Activated T-helper 1 cell treated with anti-CD3 and anti-CD28 coated beads, Interleukin-12 subunit alpha, Interleukin-12 subunit beta, Interleukin-2, Interleukin-4 antibody, amounts not matched to agents 30 ng/mL and 10 ng/mL and 1 ng/mL, durations not matched to agents 14 hours and 24 hours and 36 hours (primary cell): ENCODE results near the gene ZFP2. TPM values are rescaled to one million over a fixed set of nuclear protein-coding genes. Genes with fewer than 3 reads are reported as not detected.

Source experiments
- DNase-seq: peaks from one replicate; pipeline ENCODE4 v3.0.0; 2021; ENCODE audit warnings: low spot score
- H3K27ac Mint-ChIP-seq: one replicate; pipeline ENCODE4 v1.8.0; 2021; ENCODE audit warnings: mild to moderate bottlenecking, mixed read lengths
- H3K27me3 Mint-ChIP-seq: one replicate; pipeline ENCODE4 v1.8.0; 2022; ENCODE audit warnings: mild to moderate bottlenecking, moderate library complexity, mixed read lengths; ENCODE audit not compliant: insufficient read depth
- H3K36me3 Mint-ChIP-seq: one replicate; pipeline ENCODE4 v1.8.0; 2021; ENCODE audit warnings: low read depth, mixed read lengths
- H3K4me1 Mint-ChIP-seq: one replicate; pipeline ENCODE4 v1.8.0; 2021; ENCODE audit warnings: low read depth, mixed read lengths
- H3K4me3 Mint-ChIP-seq: one replicate; pipeline ENCODE4 v1.8.0; 2021; ENCODE audit warnings: mild to moderate bottlenecking, moderate library complexity, mixed read lengths
- H3K9me3 Mint-ChIP-seq: one replicate; pipeline ENCODE4 v1.8.0; 2021; ENCODE audit warnings: mixed read lengths
- intact Hi-C: fragments of 100-400 bp; cut with micrococcal nuclease; formaldehyde crosslinking; loops from one replicate; pipeline ENCODE4 v1.15.1; 2024
- total RNA-seq: library from RNA; stranded (reverse); gene quantifications from 2 replicates; pipeline ENCODE4 v1.2.3, GENCODE V29; 2022

ZFP2 gene
- total RNA-seq, 1 donor from 2014 or later: 0.41 TPM

DNA sequence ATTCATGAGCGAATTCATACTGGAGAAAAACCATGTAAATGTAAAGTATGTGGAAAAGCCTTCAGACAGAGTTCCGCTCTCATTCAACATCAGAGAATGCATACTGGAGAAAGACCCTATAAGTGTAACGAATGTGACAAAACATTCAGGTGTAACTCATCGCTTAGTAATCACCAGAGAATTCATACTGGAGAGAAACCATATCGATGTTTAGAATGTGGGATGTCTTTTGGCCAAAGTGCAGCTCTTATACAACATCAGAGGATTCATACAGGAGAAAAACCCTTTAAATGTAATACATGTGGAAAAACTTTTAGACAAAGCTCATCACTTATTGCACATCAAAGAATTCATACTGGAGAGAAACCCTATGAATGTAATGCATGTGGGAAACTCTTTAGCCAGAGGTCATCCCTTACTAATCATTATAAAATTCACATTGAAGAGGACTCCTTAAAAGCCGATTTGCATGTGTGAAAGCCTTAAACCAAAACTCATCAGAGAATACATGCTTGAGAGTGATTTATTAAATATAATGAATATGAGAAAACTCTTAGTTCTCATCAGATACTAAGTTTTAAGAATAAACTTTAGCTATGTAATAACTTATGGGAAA, 11.8 kb upstream of the ZFP2 start:
- intact Hi-C loops: no loop called here
- H3K36me3 Mint-ChIP-seq: peaks cover 66% of the 10 kb centered on the region
- DNase-seq: no peak
- H3K9me3 Mint-ChIP-seq: peaks cover 69% of the 10 kb centered on the region
- H3K27ac Mint-ChIP-seq: no peak overlapping the region
- no peaks in the 10 kb centered on the region for H3K27me3 Mint-ChIP-seq
- no peaks in the 10 kb centered on the region for H3K4me1 Mint-ChIP-seq
- no peak overlapping the region for H3K4me3 Mint-ChIP-seq

DNA sequence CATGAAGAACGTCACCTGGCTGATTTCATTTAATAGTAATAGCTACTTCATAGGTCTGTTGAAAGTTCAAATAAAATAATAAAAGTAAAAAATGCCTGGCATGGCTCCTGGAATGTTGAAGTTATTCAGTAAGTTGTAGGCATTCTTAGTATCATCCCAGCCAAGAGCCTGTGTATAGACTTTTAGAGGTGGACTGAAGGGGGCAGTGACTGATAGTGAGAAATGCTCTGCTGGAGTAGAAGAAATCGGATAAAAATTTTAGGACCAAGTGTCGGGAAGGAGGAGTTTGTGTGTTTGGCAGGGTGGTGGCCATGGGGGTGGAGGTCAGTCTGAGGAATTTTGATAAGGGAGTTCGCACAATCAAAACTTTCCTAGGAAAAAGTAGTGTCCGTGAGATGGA, 3.6 kb downstream of the ZFP2 start:
- Mint-ChIP-seq H3K36me3 (peaks cover 2% of the 10 kb centered on the region), H3K4me3 (no peak overlapping the region), H3K27me3 (peaks cover 4% of the 10 kb centered on the region), H3K9me3 (peaks cover 56% of the 10 kb centered on the region), H3K4me1 (no peaks in the 10 kb centered on the region), H3K27ac (no peak overlapping the region)
- intact Hi-C loops: no loop called here
- DNase-seq: no peak

DNA sequence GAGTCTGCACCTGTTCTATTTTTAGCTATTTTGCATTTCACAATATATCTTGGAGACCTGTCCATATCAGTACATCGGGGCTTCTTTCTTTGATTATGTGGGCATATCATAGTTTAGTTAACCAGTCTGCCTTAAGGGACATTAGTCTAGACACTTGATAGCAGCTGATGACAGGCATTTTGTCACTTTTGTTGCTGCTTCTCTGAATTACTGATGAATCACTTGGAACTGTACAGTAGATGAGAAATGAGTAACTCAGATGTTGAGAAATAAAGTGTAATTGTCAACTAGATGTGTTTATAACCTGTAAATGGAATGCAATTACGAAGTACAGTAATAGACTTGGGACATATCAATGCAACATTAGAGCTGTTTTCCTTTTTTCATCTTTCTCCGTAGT, 7.1 kb downstream of the ZFP2 start:
- Mint-ChIP-seq H3K36me3 (no peaks in the 10 kb centered on the region), H3K9me3 (peaks cover 40% of the 10 kb centered on the region), H3K27ac (no peak overlapping the region), H3K4me1 (no peaks in the 10 kb centered on the region), H3K4me3 (no peak overlapping the region), H3K27me3 (no peaks in the 10 kb centered on the region)
- intact Hi-C loops: no loop called here
- DNase-seq: no peak

DNA sequence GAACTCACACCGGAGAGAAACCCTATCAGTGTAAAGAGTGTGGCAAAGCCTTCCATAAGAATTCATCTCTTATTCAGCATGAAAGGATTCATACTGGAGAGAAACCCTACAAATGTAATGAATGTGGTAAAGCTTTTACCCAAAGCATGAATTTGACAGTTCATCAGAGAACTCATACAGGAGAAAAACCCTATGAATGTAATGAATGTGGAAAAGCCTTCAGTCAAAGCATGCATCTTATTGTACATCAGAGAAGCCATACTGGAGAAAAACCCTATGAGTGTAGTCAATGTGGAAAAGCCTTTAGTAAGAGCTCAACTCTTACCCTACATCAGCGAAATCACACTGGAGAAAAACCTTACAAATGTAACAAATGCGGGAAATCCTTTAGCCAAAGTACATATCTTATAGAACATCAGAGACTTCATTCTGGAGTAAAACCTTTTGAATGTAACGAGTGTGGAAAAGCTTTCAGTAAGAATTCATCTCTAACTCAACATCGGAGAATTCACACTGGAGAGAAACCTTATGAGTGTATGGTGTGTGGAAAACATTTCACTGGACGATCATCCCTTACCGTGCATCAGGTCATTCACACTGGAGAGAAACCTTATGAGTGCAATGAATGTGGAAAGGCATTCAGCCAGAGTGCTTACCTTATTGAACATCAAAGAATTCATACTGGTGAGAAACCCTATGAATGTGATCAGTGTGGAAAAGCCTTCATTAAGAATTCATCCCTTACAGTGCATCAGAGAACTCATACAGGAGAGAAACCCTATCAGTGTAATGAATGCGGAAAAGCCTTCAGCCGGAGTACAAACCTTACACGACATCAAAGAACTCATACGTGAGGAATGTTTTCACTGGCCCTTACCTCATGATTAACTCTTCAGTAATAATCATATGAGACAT, 36.4 kb downstream of the ZFP2 start:
- H3K27ac Mint-ChIP-seq: no peak overlapping the region
- peaks cover 5% of the 10 kb centered on the region for H3K36me3 Mint-ChIP-seq
- H3K4me3 Mint-ChIP-seq: no peak overlapping the region
- no peaks in the 10 kb centered on the region for H3K27me3 Mint-ChIP-seq
- no peak for DNase-seq
- intact Hi-C loops: no loop called here
- no peaks in the 10 kb centered on the region for H3K4me1 Mint-ChIP-seq
- H3K9me3 Mint-ChIP-seq: peaks cover 90% of the 10 kb centered on the region

DNA sequence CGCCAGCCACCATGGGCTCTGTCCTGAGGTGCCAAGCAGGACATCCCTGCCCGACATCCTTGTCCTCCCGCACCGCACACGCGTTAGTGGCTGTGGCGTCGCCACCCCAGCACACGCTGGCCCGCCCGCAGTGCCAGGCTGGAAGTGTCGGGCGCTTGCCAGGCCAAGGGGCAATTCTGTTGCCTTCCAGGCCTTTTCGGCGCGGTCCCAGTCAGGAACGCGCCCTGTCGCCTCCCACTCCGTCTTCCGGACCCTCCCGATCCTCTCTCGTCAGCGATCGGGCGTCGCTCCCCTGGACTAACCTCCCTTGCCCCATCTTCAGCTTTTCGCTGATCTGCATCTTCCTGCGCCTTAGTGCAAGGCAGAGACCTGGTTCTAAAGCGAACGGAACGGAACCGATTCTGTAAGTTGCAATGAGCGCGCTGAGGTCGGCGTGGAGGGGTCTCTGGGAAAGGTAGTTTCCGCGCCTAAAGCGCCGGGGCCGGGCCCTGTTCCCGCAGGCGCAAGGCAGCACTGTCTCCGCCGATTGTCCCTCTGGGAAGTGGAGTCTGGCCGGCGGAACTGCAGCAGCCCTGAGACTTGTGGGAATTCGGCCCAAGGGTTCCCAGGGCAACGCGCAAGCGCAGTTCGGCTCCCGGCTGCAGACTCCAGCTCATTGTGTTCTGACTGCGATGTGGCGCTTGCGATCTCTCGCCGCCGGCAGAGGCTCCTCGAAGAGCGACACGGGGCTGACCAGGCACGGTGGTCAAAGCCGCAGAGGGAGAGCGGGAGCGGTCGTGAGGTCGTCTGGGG, 45.1 kb downstream of the ZFP2 start, which contains the start of gene ZNF454:
Gene ZNF454, plus strand, starts transcription at position 630 of the 792 bp plus-strand sequence. CDS start 1,594 bp downstream, outside the sequence.
- Mint-ChIP-seq H3K4me3 (no peak within 1 kb of the TSS), H3K36me3 (no peaks in the 10 kb centered on the region), H3K27ac (no peak within 1 kb of the TSS)

DNA sequence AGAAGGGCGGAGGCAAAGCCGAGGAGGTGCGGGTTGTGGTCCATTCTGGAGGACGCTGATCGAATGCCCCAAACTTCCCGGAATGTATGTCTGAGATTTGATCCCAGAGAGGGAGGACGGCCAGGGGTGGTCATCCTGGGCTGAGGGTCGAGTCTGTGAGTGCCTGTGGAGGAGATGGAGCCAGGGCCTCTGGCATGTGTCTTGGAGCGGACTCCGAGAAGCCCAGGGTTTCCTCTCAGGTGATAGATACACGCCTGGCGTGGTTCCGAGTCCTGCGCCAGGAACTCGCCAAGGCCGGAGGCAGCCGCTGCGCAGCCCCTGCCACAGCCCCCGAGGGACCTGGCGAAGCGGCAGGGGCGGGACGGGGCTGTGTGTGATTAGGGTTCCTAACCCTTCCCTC, 45.6 kb downstream of the ZFP2 start:
- Mint-ChIP-seq H3K27ac (no peak overlapping the region), H3K4me3 (no peak overlapping the region), H3K27me3 (no peaks in the 10 kb centered on the region), H3K9me3 (peaks cover 79% of the 10 kb centered on the region), H3K36me3 (no peaks in the 10 kb centered on the region), H3K4me1 (no peaks in the 10 kb centered on the region)
- DNase-seq: no peak
- intact Hi-C loops: no loop called here

More for the DNA sequence above, 45.1 kb downstream of the ZFP2 start, which contains the start of gene ZNF454:
- no peak for DNase-seq
- Mint-ChIP-seq H3K9me3 (peaks cover 79% of the 10 kb centered on the region), H3K4me1 (no peaks in the 10 kb centered on the region), H3K27me3 (no peaks in the 10 kb centered on the region)
- intact Hi-C loops: no loop called here

DNA sequence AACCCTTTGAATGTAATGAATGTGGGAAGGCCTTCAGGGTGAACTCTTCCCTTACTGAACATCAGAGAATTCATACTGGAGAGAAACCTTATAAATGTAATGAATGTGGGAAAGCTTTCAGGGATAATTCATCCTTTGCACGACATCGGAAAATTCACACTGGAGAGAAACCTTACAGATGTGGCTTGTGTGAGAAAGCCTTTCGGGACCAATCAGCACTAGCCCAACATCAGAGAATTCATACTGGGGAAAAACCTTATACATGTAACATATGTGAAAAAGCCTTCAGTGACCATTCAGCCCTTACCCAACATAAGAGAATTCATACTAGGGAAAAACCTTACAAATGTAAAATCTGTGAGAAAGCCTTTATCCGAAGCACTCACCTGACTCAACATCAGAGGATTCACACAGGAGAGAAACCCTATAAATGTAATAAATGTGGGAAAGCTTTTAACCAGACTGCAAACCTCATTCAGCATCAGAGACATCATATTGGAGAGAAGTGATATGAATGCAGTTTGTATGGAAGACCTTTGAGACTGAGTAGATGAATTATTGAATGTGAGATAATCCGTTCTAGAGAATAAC, 69.8 kb downstream of the ZFP2 start:
- intact Hi-C loops: no loop called here
- Mint-ChIP-seq H3K4me1 (no peaks in the 10 kb centered on the region), H3K36me3 (no peaks in the 10 kb centered on the region), H3K9me3 (peaks cover 81% of the 10 kb centered on the region), H3K4me3 (no peak overlapping the region), H3K27ac (no peak overlapping the region), H3K27me3 (no peaks in the 10 kb centered on the region)
- DNase-seq: no peak

DNA sequence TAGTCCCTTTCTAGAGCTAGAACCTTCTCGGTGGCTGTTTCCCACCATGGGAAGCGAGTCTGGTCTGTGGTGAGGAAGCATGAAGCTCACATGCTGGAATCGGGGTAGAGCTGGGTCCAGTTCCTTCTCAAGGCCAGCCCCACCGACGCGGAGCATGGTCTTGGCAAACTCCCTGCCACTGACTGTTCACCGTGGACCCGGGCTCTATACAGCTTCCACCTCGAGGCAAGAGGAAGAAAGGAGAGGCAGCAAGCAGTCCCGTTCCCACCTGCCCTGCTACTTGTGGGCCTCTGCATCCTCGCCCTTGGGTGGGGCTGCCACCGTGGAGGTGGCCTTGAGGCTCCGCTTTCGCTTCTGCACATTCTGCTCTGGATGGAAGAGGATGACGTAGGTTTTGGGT, 85.7 kb downstream of the ZFP2 start:
- Mint-ChIP-seq H3K4me1 (no peaks in the 10 kb centered on the region), H3K9me3 (peaks cover 63% of the 10 kb centered on the region), H3K4me3 (no peak overlapping the region), H3K27me3 (no peaks in the 10 kb centered on the region), H3K27ac (no peak overlapping the region), H3K36me3 (no peaks in the 10 kb centered on the region)
- intact Hi-C loops: no loop called here
- DNase-seq: no peak

Other genes with a start within 250 kb of the ZFP2 start
- gene ZNF354A, start 165.3 kb upstream of the ZFP2 start, total RNA-seq: 9.6 and 10.6 TPM in 2 replicates
- 15.2 and 15.3 TPM in 2 replicates for gene ZNF354B, start 36.0 kb upstream of the ZFP2 start, total RNA-seq
- gene ZNF454, start 45.3 kb downstream of the ZFP2 start, total RNA-seq: not detected in 2 replicates
- gene GRM6, start 99.4 kb downstream of the ZFP2 start, total RNA-seq: not detected in 2 replicates
- 2.2 and 4.2 TPM in 2 replicates for gene ZNF879, start 127.9 kb downstream of the ZFP2 start, total RNA-seq
- 3.5 and 4.1 TPM in 2 replicates for gene ZNF354C, start 164.5 kb downstream of the ZFP2 start, total RNA-seq